ENCODE data around the gene TMEM87A. TPM values are rescaled to one million over a fixed set of nuclear protein-coding genes. Genes with fewer than 3 reads are reported as not detected.

TMEM87A gene
- total and polyA plus RNA-seq, 2 donors from 2014 or later = 18.8 to 57.3 TPM

- no peaks in the 10 kb centered on the region for H3K4me1 ChIP-seq (ENCODE audit: control insufficient read depth in 2 of 3, insufficient read depth in 2 of 3, low read depth in 1 of 3, low read length in 3 of 3)
- no peaks in the 10 kb centered on the region for H3K36me3 ChIP-seq (ENCODE audit: control insufficient read depth in 2 of 3, insufficient read depth in 3 of 3, low read length in 3 of 3)
- TF ChIP-seq CTCF (IDR thresholded peaks at IDR 0.05; ENCODE audit: borderline replicate concordance, extremely low read depth, insufficient read depth) = no peak
- no peak for FAIRE-seq
- H3K27ac ChIP-seq (ENCODE audit: low read depth in 2 of 2, low read length in 2 of 2) = no peak overlapping the region
- H3K27me3 ChIP-seq (ENCODE audit: control insufficient read depth, insufficient read depth, low read length) = no peaks in the 10 kb centered on the region
- no peak overlapping the region for H3K4me3 ChIP-seq (ENCODE audit: low read length in 3 of 3)
- H3K9ac ChIP-seq (ENCODE audit: low read length in 3 of 3) = no peak overlapping the region
- intact Hi-C loops (cut with DNase I) = no loop called here
- DNase-seq = no peak
- H3K9me3 ChIP-seq (ENCODE audit: control insufficient read depth in 2 of 3, insufficient read depth in 1 of 3, low read length in 3 of 3) = no peaks in the 10 kb centered on the region
Observed at GRCh38 chr15:42198516-42198915, 74.7 kb downstream of the TMEM87A start.

GRCh38 chr15:42194513-42194912 lies 78.7 kb downstream of the TMEM87A start:
- Histone ChIP-seq H3K36me3 (ENCODE audit: control insufficient read depth in 2 of 3, insufficient read depth in 3 of 3, low read length in 3 of 3) (peaks cover 0 to 9% (median 3%) of the 10 kb centered on the region in 3 donors), H3K9ac (ENCODE audit: low read length in 3 of 3) (no peak overlapping the region), H3K27ac (ENCODE audit: low read depth in 2 of 2, low read length in 2 of 2) (no peak overlapping the region), H3K4me3 (ENCODE audit: low read length in 3 of 3) (no peak overlapping the region), H3K9me3 (ENCODE audit: control insufficient read depth in 2 of 3, insufficient read depth in 1 of 3, low read length in 3 of 3) (no peaks in the 10 kb centered on the region), H3K4me1 (ENCODE audit: control insufficient read depth in 2 of 3, insufficient read depth in 2 of 3, low read depth in 1 of 3, low read length in 3 of 3) (peaks cover 0 to 2% (median 0%) of the 10 kb centered on the region in 3 donors), H3K27me3 (ENCODE audit: control insufficient read depth, insufficient read depth, low read length) (no peaks in the 10 kb centered on the region)
- intact Hi-C loops (cut with DNase I) = no loop called here
- FAIRE-seq (no peak), DNase-seq (no peak)
- TF ChIP-seq CTCF (IDR thresholded peaks at IDR 0.05; ENCODE audit: borderline replicate concordance, extremely low read depth, insufficient read depth) = no peak

GRCh38 chr15:42193383-42193782 lies 79.8 kb downstream of the TMEM87A start:
- no peaks in the 10 kb centered on the region for H3K27me3 ChIP-seq (ENCODE audit: control insufficient read depth, insufficient read depth, low read length)
- peaks cover 4 to 9% (median 8%) of the 10 kb centered on the region in 3 donors for H3K36me3 ChIP-seq (ENCODE audit: control insufficient read depth in 2 of 3, insufficient read depth in 3 of 3, low read length in 3 of 3)
- H3K9ac ChIP-seq (ENCODE audit: low read length in 3 of 3) = no peak overlapping the region
- no peak overlapping the region for H3K27ac ChIP-seq (ENCODE audit: low read depth in 2 of 2, low read length in 2 of 2)
- intact Hi-C loops (cut with DNase I) = no loop called here
- TF ChIP-seq CTCF (IDR thresholded peaks at IDR 0.05; ENCODE audit: borderline replicate concordance, extremely low read depth, insufficient read depth) = no peak
- H3K9me3 ChIP-seq (ENCODE audit: control insufficient read depth in 2 of 3, insufficient read depth in 1 of 3, low read length in 3 of 3) = no peaks in the 10 kb centered on the region
- no peak overlapping the region for H3K4me3 ChIP-seq (ENCODE audit: low read length in 3 of 3)
- FAIRE-seq (no peak), DNase-seq (no peak)
- H3K4me1 ChIP-seq (ENCODE audit: control insufficient read depth in 2 of 3, insufficient read depth in 2 of 3, low read depth in 1 of 3, low read length in 3 of 3) = peaks cover 0 to 2% (median 0%) of the 10 kb centered on the region in 3 donors

All from kidney (tissue), 14 donors.